ENCODE data around the gene SHISA8. TPM values are rescaled to one million over a fixed set of nuclear protein-coding genes. Genes with fewer than 3 reads are reported as not detected.

The SHISA8 gene
- polyA plus RNA-seq, 1 donor from 2014 or later, result 1.7 TPM

DNA sequence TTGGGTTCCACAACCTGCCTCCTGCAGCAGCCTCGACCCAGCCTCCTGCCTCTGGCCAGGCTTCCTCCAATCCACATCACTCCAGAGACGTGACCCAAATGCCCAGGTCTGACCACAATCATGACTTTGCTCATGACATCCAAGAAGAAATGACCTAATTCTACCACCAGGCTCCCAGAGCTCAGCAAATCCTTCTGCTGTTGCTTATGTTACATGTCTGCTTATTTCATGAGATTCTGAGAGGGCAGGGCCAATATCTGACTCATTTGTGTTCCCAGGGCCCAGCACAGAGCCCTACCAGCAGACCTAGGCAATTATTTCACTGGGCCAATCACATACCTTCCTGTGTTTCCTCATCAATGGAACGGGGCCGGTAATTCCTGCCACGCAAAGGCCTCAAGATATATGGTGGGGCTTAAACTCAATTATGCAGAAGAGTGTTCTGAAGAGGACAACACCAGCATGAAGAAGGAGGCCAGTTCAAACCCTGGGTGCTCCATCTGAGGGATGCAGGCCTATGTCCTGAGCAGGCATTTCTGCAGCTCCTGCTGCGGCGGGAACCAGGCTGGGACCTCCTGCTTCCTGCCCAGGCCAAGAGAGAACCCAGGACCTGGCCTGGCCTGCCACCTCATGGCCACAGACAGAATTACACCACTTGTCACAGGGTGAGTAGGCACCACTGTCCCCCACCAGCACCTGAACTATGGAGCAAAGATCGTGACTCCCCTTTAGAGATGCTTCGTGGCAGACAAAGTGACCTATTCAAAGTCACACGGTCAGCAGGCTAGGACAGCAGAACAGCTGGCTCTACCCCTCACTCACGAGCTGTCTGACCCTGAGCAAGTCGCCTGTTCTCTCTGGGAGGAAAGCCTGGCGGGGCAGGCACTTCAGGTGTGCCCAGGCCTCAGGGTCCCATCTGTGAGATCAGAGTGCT lies 26.2 kb upstream of the SHISA8 start:
- peak overlapping the region; percentile 95 to 100 (median 100) for H3K27ac Mint-ChIP-seq
- H3K9me3 Mint-ChIP-seq, result no peaks in the 10 kb centered on the region
- peak overlapping the region; percentile 85 to 96 (median 94) for H3K4me3 Mint-ChIP-seq
- peaks cover 3% of the 10 kb centered on the region for H3K27me3 Mint-ChIP-seq
- H3K4me1 Mint-ChIP-seq, result peaks cover 25 to 45% (median 43%) of the 10 kb centered on the region in 3 donors
- H3K36me3 Mint-ChIP-seq, result peaks cover 2% of the 10 kb centered on the region

DNA sequence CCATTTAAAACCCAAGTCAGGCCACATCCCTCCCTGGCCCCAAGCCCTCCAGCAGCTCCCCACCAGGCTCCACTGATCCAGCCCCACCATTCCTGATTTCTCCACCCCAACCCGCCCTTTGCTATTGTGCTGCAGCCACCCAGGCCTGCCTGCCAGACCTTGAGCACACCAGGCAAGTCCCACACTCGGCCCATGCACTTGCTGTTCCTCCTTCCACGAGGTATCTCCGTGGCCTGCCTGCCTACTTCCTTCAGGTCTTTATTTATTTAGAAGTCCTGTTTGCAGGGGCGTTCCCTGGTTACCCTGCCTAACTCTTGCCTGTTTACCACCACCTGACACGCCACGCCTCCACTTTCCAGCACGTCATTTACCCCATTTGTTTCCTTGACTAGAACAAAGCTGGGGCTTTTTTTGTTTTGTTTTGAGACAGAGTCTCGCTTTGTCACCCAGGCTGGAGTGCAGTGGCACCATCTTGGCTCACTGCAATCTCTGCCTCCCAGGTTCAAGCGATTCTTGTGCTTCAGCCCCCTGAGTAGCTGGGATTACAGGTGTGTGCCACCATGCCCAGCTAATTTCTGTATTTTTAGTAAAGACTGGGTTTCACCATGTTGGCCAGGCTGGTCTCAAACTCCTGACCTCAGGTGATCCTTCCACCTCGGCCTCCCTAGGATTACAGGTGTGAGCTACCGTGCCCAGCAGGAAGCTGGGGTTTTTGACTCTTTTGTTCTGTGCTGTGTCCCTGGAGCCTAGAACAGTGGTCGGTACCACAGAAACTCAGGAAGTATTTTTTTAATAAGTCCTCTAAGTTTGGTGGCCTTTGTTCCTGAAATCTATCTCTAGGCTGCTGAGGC lies 25.3 kb upstream of the SHISA8 start:
- no peaks in the 10 kb centered on the region for H3K9me3 Mint-ChIP-seq

DNA sequence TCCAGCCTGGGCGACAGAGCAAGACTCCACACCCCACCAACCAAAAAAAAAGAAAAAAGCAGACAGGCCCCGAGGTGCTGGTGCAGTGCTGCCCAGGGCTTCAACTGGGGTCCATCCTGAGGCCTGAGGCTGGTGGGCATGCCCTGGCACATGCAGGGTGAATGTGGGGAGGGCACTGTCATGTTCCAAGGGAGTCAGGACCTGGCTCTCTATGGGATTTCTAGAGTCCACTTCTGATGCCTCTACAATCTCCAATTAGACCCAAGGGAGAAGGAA lies 22.0 kb upstream of the SHISA8 start:
- peak overlapping the region; percentile 63 to 95 (median 88) for H3K4me3 Mint-ChIP-seq
- no peaks in the 10 kb centered on the region for H3K9me3 Mint-ChIP-seq
- peaks cover 2% of the 10 kb centered on the region for H3K36me3 Mint-ChIP-seq
- H3K4me1 Mint-ChIP-seq, result peaks cover 31 to 67% (median 55%) of the 10 kb centered on the region in 3 donors
- H3K27ac Mint-ChIP-seq, result peak overlapping the region; percentile 95 to 100 (median 100)
- no peaks in the 10 kb centered on the region for H3K27me3 Mint-ChIP-seq

More for the DNA sequence above, 25.3 kb upstream of the SHISA8 start:
- H3K27me3 Mint-ChIP-seq, result no peaks in the 10 kb centered on the region
- peaks cover 23 to 49% (median 46%) of the 10 kb centered on the region in 3 donors for H3K4me1 Mint-ChIP-seq
- peaks cover 2% of the 10 kb centered on the region for H3K36me3 Mint-ChIP-seq
- H3K27ac Mint-ChIP-seq, result peak overlapping the region; percentile 95 to 100 (median 100)
- peak overlapping the region; percentile 85 to 96 (median 94) for H3K4me3 Mint-ChIP-seq

DNA sequence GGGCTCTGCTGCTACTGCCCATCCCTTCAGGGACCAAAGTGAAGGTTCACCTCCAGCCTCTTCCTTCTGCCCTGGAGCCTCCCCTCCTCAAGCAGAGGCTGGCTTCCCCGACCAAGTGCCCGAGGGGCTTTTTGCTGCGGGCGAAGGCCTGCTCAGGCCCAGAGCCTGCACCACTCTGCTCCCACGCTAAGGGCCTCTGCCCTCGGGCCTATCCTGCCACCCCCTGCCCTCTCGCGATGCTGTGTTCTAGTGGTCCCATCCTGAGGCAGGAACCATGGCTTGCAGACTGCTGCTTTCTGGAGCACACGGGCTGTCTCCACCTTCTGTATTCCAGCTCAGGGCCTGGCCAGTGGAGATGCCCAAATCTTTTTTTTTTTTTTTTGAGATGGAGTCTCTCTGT lies 20.6 kb upstream of the SHISA8 start:
- Mint-ChIP-seq H3K36me3 (peaks cover 2% of the 10 kb centered on the region), H3K9me3 (no peaks in the 10 kb centered on the region), H3K27ac (peak overlapping the region; percentile 95 to 100 (median 100)), H3K4me3 (peak overlapping the region; percentile 35 to 95 (median 63)), H3K27me3 (no peaks in the 10 kb centered on the region), H3K4me1 (peaks cover 25 to 59% (median 48%) of the 10 kb centered on the region in 3 donors)

DNA sequence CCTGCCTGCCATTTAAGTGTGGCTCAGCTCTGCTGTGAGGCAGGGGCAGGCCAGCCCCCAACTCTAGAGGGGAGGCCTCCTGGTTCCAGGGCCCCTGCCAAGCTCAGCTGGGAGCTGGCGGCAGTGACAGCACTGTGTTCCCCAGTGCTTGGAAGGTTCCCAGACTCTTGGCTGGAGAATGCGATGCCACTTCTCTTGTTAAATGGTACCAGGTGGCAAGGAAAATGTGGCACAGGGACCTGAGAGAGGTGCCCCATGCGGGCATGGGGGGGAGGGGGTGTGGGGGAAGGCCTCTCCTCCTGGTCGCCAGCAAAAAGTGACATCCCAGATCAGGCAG lies 20.1 kb upstream of the SHISA8 start:
- Mint-ChIP-seq H3K27ac (peak overlapping the region; percentile 95 to 100 (median 100)), H3K36me3 (peaks cover 2% of the 10 kb centered on the region), H3K27me3 (no peaks in the 10 kb centered on the region), H3K4me1 (peaks cover 22 to 56% (median 50%) of the 10 kb centered on the region in 3 donors), H3K4me3 (peak overlapping the region in 2 of 4 donors; percentile 12 to 80), H3K9me3 (no peaks in the 10 kb centered on the region)

DNA sequence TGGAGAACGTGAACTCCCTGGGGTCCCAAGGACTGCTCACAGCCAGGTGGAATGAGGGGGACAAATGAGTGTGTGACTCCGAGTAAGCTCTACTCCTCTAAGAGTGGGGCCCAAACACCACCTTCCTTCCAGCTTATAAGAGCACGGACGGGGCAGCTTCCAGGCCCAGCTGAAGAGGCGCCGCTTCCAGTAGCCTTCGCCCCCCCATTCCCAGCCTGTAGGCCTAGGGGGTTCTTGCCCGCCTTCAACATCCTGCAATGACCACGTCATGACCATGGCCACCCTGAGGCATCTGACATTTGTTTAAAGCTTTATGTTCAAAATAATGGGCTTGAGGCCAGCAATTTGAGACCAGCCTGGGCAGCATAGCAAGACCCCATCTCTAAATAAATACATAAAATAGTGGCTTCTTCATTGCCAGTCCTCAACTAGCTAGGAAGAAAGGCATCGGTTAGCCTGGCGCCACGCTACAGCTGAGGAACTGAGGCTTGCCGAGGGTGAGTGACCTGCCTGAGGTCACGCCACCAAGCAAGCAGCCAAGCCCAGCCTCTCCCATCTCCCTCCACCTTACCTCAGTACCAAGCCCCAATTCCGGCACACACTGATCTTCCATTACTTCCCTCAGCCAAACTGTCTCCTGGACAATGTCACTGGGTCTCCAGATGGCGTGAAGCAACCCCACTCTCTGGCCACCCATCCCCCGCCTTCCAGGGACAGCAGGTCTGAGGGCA lies 19.6 kb upstream of the SHISA8 start:
- Mint-ChIP-seq H3K36me3 (no peaks in the 10 kb centered on the region), H3K4me1 (peaks cover 22 to 53% (median 52%) of the 10 kb centered on the region in 3 donors), H3K9me3 (no peaks in the 10 kb centered on the region), H3K4me3 (peak overlapping the region in 3 of 4 donors; percentile 1 to 82 (median 80)), H3K27me3 (no peaks in the 10 kb centered on the region), H3K27ac (peak overlapping the region; percentile 95 to 100 (median 95))

DNA sequence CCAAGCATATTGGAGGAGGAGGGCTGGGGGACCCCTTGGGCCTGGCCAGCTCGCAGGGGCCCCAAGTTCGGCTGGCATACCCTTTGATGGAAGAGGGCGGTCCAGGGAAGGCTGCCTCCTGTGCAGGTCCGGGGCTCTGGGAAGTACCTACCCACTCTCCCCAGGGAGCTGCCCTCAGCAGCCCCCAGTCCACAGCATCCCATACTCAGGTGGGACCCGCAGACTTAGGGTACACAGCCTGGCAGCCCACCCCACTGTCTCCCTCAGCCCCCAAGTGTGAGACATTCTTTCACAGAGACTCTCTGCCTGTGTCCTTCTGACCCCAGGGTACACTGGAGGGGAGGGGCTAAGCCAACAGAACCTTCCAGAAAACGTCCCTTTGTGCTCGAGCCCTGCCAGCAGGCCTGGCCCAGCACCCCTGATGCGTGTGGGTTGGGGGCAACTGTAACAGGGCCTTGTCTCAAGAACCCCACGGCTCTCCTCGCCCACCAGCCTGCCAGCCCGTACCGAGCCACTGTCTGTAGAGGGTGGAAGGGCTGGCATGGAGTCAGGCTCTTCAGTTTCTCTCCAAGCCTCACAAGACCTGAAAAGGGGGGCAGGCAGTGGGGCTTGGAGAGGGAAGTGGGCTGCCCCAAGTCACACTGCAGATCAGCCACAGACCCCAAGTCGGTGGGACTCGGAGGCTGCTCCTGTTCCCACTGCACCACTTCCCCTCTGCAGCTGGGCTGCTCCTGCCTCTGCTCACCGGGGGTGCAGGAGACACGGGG lies 18.7 kb upstream of the SHISA8 start:
- Mint-ChIP-seq H3K27ac (peak overlapping the region; percentile 92 to 95 (median 95)), H3K9me3 (no peaks in the 10 kb centered on the region), H3K36me3 (no peaks in the 10 kb centered on the region), H3K27me3 (no peaks in the 10 kb centered on the region), H3K4me1 (peaks cover 27 to 56% (median 55%) of the 10 kb centered on the region in 3 donors), H3K4me3 (peak overlapping the region in 3 of 4 donors; percentile 75 to 82 (median 80))

DNA sequence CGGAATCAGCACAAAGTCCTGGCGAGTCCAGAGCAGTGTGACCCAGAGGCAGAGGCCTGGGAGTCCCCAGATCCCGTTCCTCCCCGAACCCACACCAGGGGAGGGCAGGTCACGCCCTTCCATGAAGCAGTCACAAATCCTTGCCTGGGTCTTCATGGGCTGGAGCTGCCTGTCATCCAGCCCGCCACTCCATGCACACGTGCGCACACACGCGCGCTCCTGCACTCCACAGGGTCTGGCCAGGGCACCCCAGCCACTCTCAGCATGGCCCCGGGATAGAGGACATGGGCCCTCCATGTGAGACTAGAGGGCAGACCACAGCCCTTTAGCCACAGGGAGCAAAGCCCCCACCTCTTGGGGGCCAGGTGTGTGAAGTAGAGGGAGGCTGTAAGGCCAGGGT lies 17.5 kb upstream of the SHISA8 start:
- Mint-ChIP-seq H3K4me3 (peak overlapping the region in 3 of 4 donors; percentile 57 to 79 (median 63)), H3K27me3 (no peaks in the 10 kb centered on the region), H3K4me1 (peaks cover 32 to 59% (median 55%) of the 10 kb centered on the region in 3 donors), H3K27ac (peak overlapping the region; percentile 95 to 96 (median 95)), H3K36me3 (no peaks in the 10 kb centered on the region), H3K9me3 (no peaks in the 10 kb centered on the region)

DNA sequence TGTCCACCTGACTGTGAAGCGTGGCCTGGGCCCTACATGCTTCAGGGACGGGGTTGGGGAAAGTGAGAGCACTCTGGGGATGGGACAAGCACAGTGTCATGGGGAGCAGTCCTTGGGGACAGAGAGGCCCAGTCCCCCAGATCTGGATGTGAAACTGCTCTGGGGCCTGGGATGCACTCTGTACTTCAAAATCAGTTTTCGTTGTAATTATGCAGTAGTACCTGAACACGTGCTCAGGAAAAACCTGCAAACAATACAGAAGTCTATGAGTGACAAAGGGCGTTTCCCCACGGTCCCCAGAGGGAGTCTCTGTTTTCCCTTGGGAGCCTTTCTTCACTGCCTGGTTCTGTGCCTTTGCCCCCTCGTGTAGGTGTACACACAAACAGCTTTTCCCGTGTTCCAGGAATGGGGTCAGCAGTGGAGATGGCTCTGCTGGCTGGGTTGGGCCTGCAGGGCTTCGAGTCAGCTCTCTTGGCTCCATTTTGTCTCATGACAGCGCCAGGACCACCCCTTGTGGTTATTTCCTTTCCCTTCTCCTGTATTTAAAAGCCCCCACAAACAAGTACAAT lies 16.9 kb upstream of the SHISA8 start:
- Mint-ChIP-seq H3K4me3 (peak overlapping the region; percentile 8 to 79 (median 47)), H3K36me3 (no peaks in the 10 kb centered on the region), H3K27ac (peak overlapping the region; percentile 95 to 96 (median 95)), H3K9me3 (no peaks in the 10 kb centered on the region), H3K4me1 (peaks cover 32 to 57% (median 50%) of the 10 kb centered on the region in 3 donors), H3K27me3 (no peaks in the 10 kb centered on the region)

DNA sequence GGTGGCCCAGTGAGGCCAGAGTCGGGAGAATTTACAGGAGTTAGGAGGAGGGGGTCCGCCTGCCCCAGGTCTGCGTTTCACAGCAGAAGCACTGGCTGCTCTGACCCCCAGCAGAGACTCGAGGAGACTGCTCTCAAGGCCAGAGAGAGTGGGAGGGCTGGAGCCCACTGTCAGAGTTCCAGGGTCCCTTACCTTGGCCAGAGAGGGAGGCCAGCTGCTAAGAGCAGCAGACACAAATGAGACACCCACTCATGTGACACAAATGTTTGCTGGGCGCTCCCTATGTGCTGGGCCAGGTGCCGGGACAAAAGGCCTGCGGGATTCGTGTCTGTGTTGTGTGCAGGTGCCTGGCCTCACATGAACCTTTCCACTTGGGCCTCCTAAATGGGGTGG lies 14.5 kb upstream of the SHISA8 start:
- Mint-ChIP-seq H3K4me1 (peaks cover 32 to 43% (median 38%) of the 10 kb centered on the region in 3 donors), H3K4me3 (peak overlapping the region; percentile 59 to 93 (median 66)), H3K27ac (peak overlapping the region; percentile 90 to 99 (median 91)), H3K36me3 (peaks cover 3% of the 10 kb centered on the region), H3K27me3 (no peaks in the 10 kb centered on the region), H3K9me3 (no peaks in the 10 kb centered on the region)

DNA sequence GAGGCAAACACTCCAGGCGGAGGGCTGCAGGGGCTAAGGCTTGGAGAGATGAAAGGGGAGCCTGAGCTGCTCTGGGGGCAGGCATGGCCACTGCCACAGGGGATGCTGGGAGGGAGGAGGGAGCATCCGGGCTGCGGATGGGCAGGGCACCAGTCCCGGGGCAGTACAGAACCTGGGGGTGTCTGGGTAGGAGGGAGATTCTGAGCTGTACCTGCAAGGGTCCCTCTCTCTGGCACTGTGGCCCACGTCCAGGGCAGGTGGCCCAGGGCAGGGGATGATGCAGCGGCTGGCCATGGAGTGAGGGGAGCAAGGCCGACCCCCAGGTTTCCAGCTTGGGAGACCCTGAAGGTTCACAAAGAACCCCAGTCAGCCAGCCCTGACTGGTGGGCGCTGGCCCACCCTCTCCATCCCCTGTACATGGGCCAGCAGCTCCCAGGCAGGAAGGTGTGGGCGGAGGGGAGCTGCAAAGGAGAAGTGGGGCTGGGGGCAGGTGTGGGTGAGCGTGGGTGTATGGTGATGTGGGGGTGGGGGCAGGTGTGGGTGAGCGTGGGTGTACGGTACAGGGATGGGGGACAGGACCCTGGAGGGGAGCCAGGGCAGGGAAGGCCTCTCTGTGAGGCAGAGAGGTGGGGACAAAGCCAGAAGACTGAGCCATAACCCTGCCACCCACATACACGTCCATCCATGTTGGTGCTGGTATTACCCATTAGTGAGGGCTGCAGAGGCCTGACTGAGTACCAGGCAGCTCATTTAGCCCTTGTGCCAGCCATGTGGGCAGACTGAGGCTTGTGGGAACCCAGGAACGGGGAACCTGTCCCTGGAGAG lies 13.9 kb upstream of the SHISA8 start:
- Mint-ChIP-seq H3K27ac (peak overlapping the region; percentile 90 to 99 (median 91)), H3K27me3 (no peaks in the 10 kb centered on the region), H3K4me3 (peak overlapping the region; percentile 59 to 93 (median 67)), H3K36me3 (peaks cover 3% of the 10 kb centered on the region), H3K9me3 (no peaks in the 10 kb centered on the region), H3K4me1 (peaks cover 31 to 38% (median 36%) of the 10 kb centered on the region in 3 donors)

DNA sequence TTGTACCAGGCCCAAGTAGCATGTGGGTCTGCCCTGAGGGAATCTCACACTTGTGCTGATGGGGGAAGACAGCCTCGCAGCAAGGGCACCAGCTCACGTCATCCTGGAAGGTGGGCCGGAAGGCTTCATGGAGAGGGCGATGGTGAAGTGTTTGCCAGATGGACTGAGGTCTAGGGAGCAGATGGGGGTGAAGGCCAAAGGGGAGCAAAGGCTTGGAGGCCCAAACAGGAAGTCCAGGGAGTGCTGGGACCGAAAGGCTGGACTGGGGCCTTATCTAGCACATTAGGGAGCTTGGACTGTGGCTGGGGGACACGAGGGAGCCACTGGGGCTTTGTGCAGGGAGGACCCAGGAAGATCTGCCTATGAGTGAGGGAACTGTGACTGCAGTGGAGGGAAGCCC lies 12.9 kb upstream of the SHISA8 start:
- Mint-ChIP-seq H3K27me3 (no peaks in the 10 kb centered on the region), H3K9me3 (no peaks in the 10 kb centered on the region), H3K27ac (peak overlapping the region; percentile 90 to 99 (median 94)), H3K4me1 (peaks cover 28 to 38% (median 38%) of the 10 kb centered on the region in 3 donors), H3K36me3 (peaks cover 5% of the 10 kb centered on the region), H3K4me3 (peak overlapping the region; percentile 48 to 93 (median 76))
